Caco-2 (cell line): ENCODE data around the gene KLHDC7A. TPM values are rescaled to one million over a fixed set of nuclear protein-coding genes. Genes with fewer than 3 reads are reported as not detected.

Source experiments
- BruUV-seq: library from RNA; stranded (reverse); fragments of 400-500 nt; replicated peaks from 2 replicates; lab custom pipeline; 2021; lab: Mats Ljungman, UMichigan
- CTCF ChIA-PET: fragments of 300-600 bp; sonication (Branson Sonifier 250); formaldehyde crosslinking; loops from one replicate; lab custom pipeline; 2022; ENCODE audit warnings: antibody characterized with exemption; lab: Charles Lee
- POLR2A ChIA-PET: fragments of 300-600 bp; sonication (Branson Sonifier 250); formaldehyde crosslinking; loops from one replicate; lab custom pipeline; 2022; ENCODE audit warnings: antibody characterized with exemption; lab: Charles Lee
- DNase-seq, 2 experiments: peaks; one replicate each; pipeline versions ENCODE4 v3.0.0 to v3.0.0-alpha.2; 2020 to 2022
- H3K27me3 ChIP-seq: replicated peaks from 2 replicates; pipeline ENCODE4 v1.6.0; 2011; ENCODE audit warnings: low read length; ENCODE audit not compliant: control insufficient read depth, insufficient read depth
- H3K36me3 ChIP-seq: 2 replicates; pipeline ENCODE4 v1.5.1; 2011; ENCODE audit warnings: low read length; ENCODE audit not compliant: control insufficient read depth, insufficient read depth
- H3K4me1 ChIP-seq: fragments of 250-450 bp; sonication (Bioruptor Pico); 2 replicates; pipeline ENCODE4 v1.5.1; 2020; ENCODE audit warnings: mild to moderate bottlenecking
- H3K4me3 ChIP-seq: 2 replicates; pipeline ENCODE4 v1.5.1; 2011; ENCODE audit warnings: low read depth, mild to moderate bottlenecking, control low read depth, low read length
- H3K9me3 ChIP-seq: fragments of 250-450 bp; sonication (Bioruptor Pico); 2 replicates; pipeline ENCODE4 v1.5.1; 2020; ENCODE audit warnings: mild to moderate bottlenecking, moderate library complexity
- H3K27ac Mint-ChIP-seq: one replicate; pipeline ENCODE4 v1.8.0; 2022; ENCODE audit warnings: mixed read lengths; ENCODE audit not compliant: unreplicated experiment
- H3K27me3 Mint-ChIP-seq: one replicate; pipeline ENCODE4 v1.8.0; 2022; ENCODE audit warnings: mixed read lengths; ENCODE audit not compliant: insufficient read depth, unreplicated experiment
- H3K36me3 Mint-ChIP-seq: one replicate; pipeline ENCODE4 v1.8.0; 2022; ENCODE audit warnings: mild to moderate bottlenecking, mixed read lengths; ENCODE audit not compliant: insufficient read depth, unreplicated experiment
- H3K4me1 Mint-ChIP-seq: one replicate; pipeline ENCODE4 v1.8.0; 2022; ENCODE audit warnings: low read depth, mixed read lengths; ENCODE audit not compliant: unreplicated experiment
- H3K4me3 Mint-ChIP-seq: one replicate; pipeline ENCODE4 v1.8.0; 2022; ENCODE audit warnings: mild to moderate bottlenecking, moderate library complexity, mixed read lengths; ENCODE audit not compliant: unreplicated experiment
- H3K9me3 Mint-ChIP-seq: one replicate; pipeline ENCODE4 v1.8.0; 2022; ENCODE audit warnings: mixed read lengths; ENCODE audit not compliant: unreplicated experiment
- CTCF ChIP-seq, 2 experiments: fragments of 200-600 bp in 1 of 2; IDR thresholded peaks; 1 replicate in 1 of 2; 2 replicates in 1 of 2; pipeline versions ENCODE4 v1.5.1 to v1.8.0; 2011 to 2022; ENCODE audit warnings: antibody characterized with exemption in 1 of 2, control low read depth in 1 of 2, inconsistent platforms in 1 of 2, low read depth in 1 of 2, low read length in 1 of 2, mild to moderate bottlenecking in 1 of 2, moderate library complexity in 1 of 2; ENCODE audit not compliant: insufficient read depth in 1 of 2, severe bottlenecking in 1 of 2, unreplicated experiment in 1 of 2
- intact Hi-C: fragments of 100-400 bp; cut with micrococcal nuclease; formaldehyde crosslinking; loops from one replicate; pipeline ENCODE4 v1.10.0; 2022; ENCODE audit not compliant: unreplicated experiment
- total RNA-seq: library from RNA; stranded (reverse); gene quantifications from 2 replicates; pipeline ENCODE4 v1.2.3, GENCODE V29; 2022

KLHDC7A gene
- total RNA-seq, 1 experiment from 2014 or later, result 6.1 TPM

GRCh38 chr1:18463063-18463462 is 17.7 kb upstream of the KLHDC7A start:
- no peaks in the 10 kb centered on the region for H3K4me1 Mint-ChIP-seq
- no peaks in the 10 kb centered on the region for H3K9me3 Mint-ChIP-seq
- intact Hi-C loops, result no loop called here
- peaks cover 9% of the 10 kb centered on the region for H3K27me3 Mint-ChIP-seq
- Histone ChIP-seq H3K36me3 (no peaks in the 10 kb centered on the region), H3K4me1 (peaks cover 4% of the 10 kb centered on the region; the same call in 1 of the 2 replicates), H3K4me3 (no peak overlapping the region), H3K9me3 (no peaks in the 10 kb centered on the region), H3K27me3 (no peaks in the 10 kb centered on the region)
- no TSS peak for BruUV-seq
- H3K27ac Mint-ChIP-seq, result no peak overlapping the region
- no peak for DNase-seq
- POLR2A ChIA-PET, result no interaction called here
- no peak for TF ChIP-seq CTCF (IDR thresholded peaks at IDR 0.05; ENCODE audit: insufficient read depth in 1 of 2, low read depth in 1 of 2, low read length in 1 of 2, severe bottlenecking in 1 of 2, unreplicated experiment in 1 of 2)
- no peak overlapping the region for H3K4me3 Mint-ChIP-seq
- peaks cover 5% of the 10 kb centered on the region for H3K36me3 Mint-ChIP-seq
- CTCF ChIA-PET, result no interaction called here

GRCh38 chr1:18463984-18464664 is 16.6 kb upstream of the KLHDC7A start:
- no peaks in the 10 kb centered on the region for H3K4me1 Mint-ChIP-seq
- intact Hi-C loops, result no loop called here
- BruUV-seq, result no TSS peak
- Histone ChIP-seq H3K4me3 (no peak overlapping the region), H3K27me3 (no peaks in the 10 kb centered on the region), H3K4me1 (peaks cover 4% of the 10 kb centered on the region; the same call in 1 of the 2 replicates), H3K9me3 (no peaks in the 10 kb centered on the region), H3K36me3 (no peaks in the 10 kb centered on the region)
- no peak for TF ChIP-seq CTCF (IDR thresholded peaks at IDR 0.05; ENCODE audit: insufficient read depth in 1 of 2, low read depth in 1 of 2, low read length in 1 of 2, severe bottlenecking in 1 of 2, unreplicated experiment in 1 of 2)
- ChIA-PET CTCF (interaction anchor here (0.6 kb wide), 1 partner anchor 432 kb away, joined by 3 read pairs; no protein-coding TSS in a partner anchor), POLR2A (no interaction called here)
- no peak overlapping the region for H3K4me3 Mint-ChIP-seq
- peak; percentile 21 to 47 for DNase-seq
- H3K36me3 Mint-ChIP-seq, result peaks cover 5% of the 10 kb centered on the region
- H3K9me3 Mint-ChIP-seq, result no peaks in the 10 kb centered on the region
- H3K27ac Mint-ChIP-seq, result no peak overlapping the region
- peaks cover 12% of the 10 kb centered on the region for H3K27me3 Mint-ChIP-seq

GRCh38 chr1:18464665-18465050 is 16.1 kb upstream of the KLHDC7A start:
- Mint-ChIP-seq H3K27ac (no peak overlapping the region), H3K27me3 (peaks cover 12% of the 10 kb centered on the region), H3K4me3 (no peak overlapping the region), H3K36me3 (peaks cover 5% of the 10 kb centered on the region), H3K4me1 (no peaks in the 10 kb centered on the region), H3K9me3 (no peaks in the 10 kb centered on the region)
- POLR2A ChIA-PET, result no interaction called here
- CTCF ChIA-PET, result interaction anchor here (0.6 kb wide), 1 partner anchor 431 kb away, joined by 3 read pairs; no protein-coding TSS in a partner anchor
- BruUV-seq, result no TSS peak
- intact Hi-C loops, result no loop called here
- no peaks in the 10 kb centered on the region for H3K36me3 ChIP-seq
- H3K27me3 ChIP-seq, result no peaks in the 10 kb centered on the region
- no peaks in the 10 kb centered on the region for H3K9me3 ChIP-seq
- DNase-seq, result peak; percentile 16 to 38
- TF ChIP-seq CTCF (IDR thresholded peaks at IDR 0.05; ENCODE audit: insufficient read depth in 1 of 2, low read depth in 1 of 2, low read length in 1 of 2, severe bottlenecking in 1 of 2, unreplicated experiment in 1 of 2), result no peak
- H3K4me3 ChIP-seq, result no peak overlapping the region
- peaks cover 4% of the 10 kb centered on the region; the same call in 1 of the 2 replicates for H3K4me1 ChIP-seq
